H1 (cell line): ENCODE data around the gene MRPL45. TPM values are rescaled to one million over a fixed set of nuclear protein-coding genes. Genes with fewer than 3 reads are reported as not detected.

Experiments
- CTCF ChIA-PET: fragments of 300-600 bp; sonication (Branson Sonifier 250); formaldehyde crosslinking; loops from one replicate; lab custom pipeline; 2021; ENCODE audit not compliant: partially characterized antibody; lab: Charles Lee
- POLR2A ChIA-PET: fragments of 300-600 bp; sonication (Branson Sonifier 250); formaldehyde crosslinking; loops from one replicate; lab custom pipeline; 2021; ENCODE audit warnings: inconsistent platforms; ENCODE audit not compliant: partially characterized antibody; lab: Charles Lee
- DNase-seq, 2 experiments: peaks; one replicate each; pipeline versions ENCODE4 v3.0.0 to v3.0.0-alpha.2; 2010 to 2022; ENCODE audit warnings: low spot score in 2 of 2, low read depth in 1 of 2, mixed read lengths in 1 of 2
- FAIRE-seq: peaks from 2 replicates; lab custom pipeline; 2011; peaks lifted over from hg19 to GRCh38; lab: Jason Lieb, UNC
- H2AFZ ChIP-seq: 2 replicates; pipeline ENCODE4 v1.8.1; 2012; ENCODE audit warnings: low read length, inconsistent platforms
- H2AK5ac ChIP-seq: 2 replicates; pipeline ENCODE4 v1.6.1; 2013; ENCODE audit warnings: low read depth, low read length
- H2BK120ac ChIP-seq: replicated peaks from 2 replicates; pipeline ENCODE3; 2013; ENCODE audit warnings: low read depth, low read length, inconsistent platforms
- H2BK12ac ChIP-seq: 2 replicates; pipeline ENCODE4 v1.6.1; 2013; ENCODE audit warnings: low read depth, low read length
- H2BK15ac ChIP-seq: 2 replicates; pipeline ENCODE4 v1.6.1; 2013; ENCODE audit warnings: low read length
- H2BK20ac ChIP-seq: 2 replicates; pipeline ENCODE4 v1.6.1; 2013; ENCODE audit warnings: low read length
- H2BK5ac ChIP-seq: 2 replicates; pipeline ENCODE4 v1.6.1; 2013; ENCODE audit warnings: low read depth, low read length
- H3K14ac ChIP-seq: 2 replicates; pipeline ENCODE4 v1.6.1; 2013; ENCODE audit warnings: inconsistent platforms; ENCODE audit not compliant: insufficient read length
- H3K18ac ChIP-seq: 2 replicates; pipeline ENCODE4 v1.6.1; 2013; ENCODE audit warnings: low read length; ENCODE audit errors: extremely low read depth
- H3K23ac ChIP-seq: 2 replicates; pipeline ENCODE4 v1.6.1; 2013; ENCODE audit warnings: inconsistent platforms; ENCODE audit not compliant: insufficient read length
- H3K23me2 ChIP-seq: 2 replicates; pipeline ENCODE4 v1.6.1; 2013; ENCODE audit warnings: low read depth, low read length
- H3K27ac ChIP-seq: 2 replicates; pipeline ENCODE4 v1.6.1; 2011; ENCODE audit warnings: low read depth, low read length, inconsistent platforms
- H3K27me3 ChIP-seq, 4 experiments: replicated peaks in 1 of 4; 1 replicate in 1 of 4; 2 replicates in 3 of 4; pipeline versions ENCODE4 v1.6.1 to v1.8.1; 2011 to 2013; ENCODE audit warnings: low read length in 3 of 4, mild to moderate bottlenecking in 3 of 4, inconsistent platforms in 2 of 4, mixed read lengths in 2 of 4, moderate library complexity in 1 of 4; ENCODE audit not compliant: control insufficient read depth in 3 of 4, insufficient read depth in 3 of 4; ENCODE audit errors: extremely low read depth in 1 of 4
- H3K36me3 ChIP-seq, 4 experiments: 2 replicates each; pipeline versions ENCODE4 v1.6.1 to v1.8.1; 2011 to 2013; ENCODE audit warnings: mild to moderate bottlenecking in 4 of 4, low read length in 3 of 4, moderate library complexity in 2 of 4, control low read depth in 1 of 4, inconsistent platforms in 1 of 4; ENCODE audit not compliant: insufficient read depth in 4 of 4, control insufficient read depth in 2 of 4
- H3K4ac ChIP-seq: replicated peaks from 2 replicates; pipeline ENCODE3; 2013; ENCODE audit warnings: low read length, low read depth, mixed read lengths, inconsistent platforms; ENCODE audit not compliant: insufficient read length
- H3K4me1 ChIP-seq, 4 experiments: replicated peaks in 1 of 4; 1 replicate in 1 of 4; 2 replicates in 3 of 4; pipeline versions ENCODE4 v1.6.1 to v1.8.1; 2011 to 2013; ENCODE audit warnings: low read length in 3 of 4, inconsistent platforms in 2 of 4, mixed read lengths in 1 of 4; ENCODE audit not compliant: insufficient read depth in 4 of 4, control insufficient read depth in 3 of 4
- H3K4me2 ChIP-seq, 2 experiments: 2 replicates each; pipeline versions ENCODE4 v1.6.1 to v1.8.1; 2011 to 2013; ENCODE audit warnings: low read depth in 2 of 2, low read length in 2 of 2, control low read depth in 1 of 2, inconsistent platforms in 1 of 2, mild to moderate bottlenecking in 1 of 2; ENCODE audit not compliant: insufficient read depth in 1 of 2
- H3K4me3 ChIP-seq, 4 experiments: fragments of 200-600, 300-600 bp in 1 of 4; sonication (generic), shearing (Covaris generic), sonication (Bioruptor Twin) in 1 of 4; 2 replicates each; pipeline versions ENCODE4 v1.5.1 to v1.8.1; 2011 to 2016; ENCODE audit warnings: low read length in 4 of 4, low read depth in 3 of 4, control low read depth in 2 of 4, inconsistent platforms in 2 of 4, mild to moderate bottlenecking in 2 of 4, mixed read lengths in 1 of 4, moderate library complexity in 1 of 4; ENCODE audit not compliant: insufficient read depth in 2 of 4; ENCODE audit errors: extremely low read depth in 1 of 4
- H3K56ac ChIP-seq: replicated peaks from 2 replicates; pipeline ENCODE3; 2013; ENCODE audit warnings: low read depth, mild to moderate bottlenecking, mixed read lengths, low read length, inconsistent platforms; ENCODE audit not compliant: insufficient read length
- H3K79me1 ChIP-seq: 2 replicates; pipeline ENCODE4 v1.6.1; 2013; ENCODE audit warnings: low read depth, low read length, control low read depth
- H3K79me2 ChIP-seq, 2 experiments: 2 replicates each; pipeline versions ENCODE4 v1.6.1 to v1.8.1; 2012 to 2013; ENCODE audit warnings: low read length in 2 of 2, mild to moderate bottlenecking in 2 of 2, inconsistent platforms in 1 of 2; ENCODE audit not compliant: insufficient read depth in 2 of 2, control insufficient read depth in 1 of 2
- H3K9ac ChIP-seq, 4 experiments: replicated peaks in 1 of 4; 1 replicate in 1 of 4; 2 replicates in 3 of 4; pipeline versions ENCODE4 v1.6.1 to v1.8.1; 2011 to 2013; ENCODE audit warnings: low read depth in 3 of 4, low read length in 3 of 4, control low read depth in 2 of 4, mild to moderate bottlenecking in 2 of 4, moderate library complexity in 2 of 4, inconsistent platforms in 1 of 4; ENCODE audit errors: extremely low read depth in 1 of 4
- H3K9me3 ChIP-seq, 2 experiments: 2 replicates each; pipeline versions ENCODE4 v1.6.1 to v1.8.1; 2012 to 2013; ENCODE audit warnings: mild to moderate bottlenecking in 2 of 2, moderate library complexity in 2 of 2, control low read depth in 1 of 2, inconsistent platforms in 1 of 2, low read depth in 1 of 2, low read length in 1 of 2, mixed read lengths in 1 of 2; ENCODE audit not compliant: insufficient read depth in 2 of 2
- H4K20me1 ChIP-seq, 2 experiments: replicated peaks in 1 of 2; 2 replicates each; pipeline versions ENCODE3 to v1.8.1; 2011 to 2013; ENCODE audit warnings: inconsistent platforms in 2 of 2, low read length in 2 of 2, mild to moderate bottlenecking in 1 of 2; ENCODE audit not compliant: insufficient read depth in 2 of 2, control insufficient read depth in 1 of 2
- H4K5ac ChIP-seq: 2 replicates; pipeline ENCODE4 v1.6.1; 2013; ENCODE audit warnings: low read length, low read depth, mixed read lengths, inconsistent platforms; ENCODE audit not compliant: insufficient read length
- H4K8ac ChIP-seq: 2 replicates; pipeline ENCODE4 v1.8.0; 2013; ENCODE audit warnings: mild to moderate bottlenecking, moderate library complexity, low read length, inconsistent platforms; ENCODE audit not compliant: insufficient read depth; ENCODE audit errors: extremely low read depth
- H4K91ac ChIP-seq: replicated peaks from 2 replicates; pipeline ENCODE3; 2013; ENCODE audit warnings: low read length, mixed read lengths, inconsistent platforms; ENCODE audit not compliant: insufficient read length
- CBX8 ChIP-seq: fragments of 300-800, 300-1000 bp; sonication (generic); IDR thresholded peaks from 2 replicates; pipeline ENCODE4 v1.7.1; 2016; ENCODE audit warnings: low read depth, low read length, borderline replicate concordance
- CHD1 ChIP-seq: IDR thresholded peaks from 2 replicates; pipeline ENCODE4 v1.6.1; 2012; ENCODE audit warnings: low read depth, low read length, improper control_type of control experiment
- EGR1 ChIP-seq: IDR thresholded peaks from 2 replicates; pipeline ENCODE4 v1.6.1; 2011; ENCODE audit warnings: low read depth, low read length, borderline replicate concordance
- EZH2 ChIP-seq: fragments of 200-600 bp; sonication (generic); IDR thresholded peaks from 2 replicates; pipeline ENCODE4 v1.7.1; 2012; ENCODE audit warnings: low read depth, mild to moderate bottlenecking, moderate library complexity, low read length, inconsistent platforms; ENCODE audit not compliant: severe bottlenecking
- HDAC6 ChIP-seq: IDR thresholded peaks from one replicate; pipeline ENCODE4 v1.7.1; 2012; ENCODE audit warnings: low read depth, mild to moderate bottlenecking, inconsistent platforms, low read length, moderate library complexity
- KDM4A ChIP-seq: IDR thresholded peaks from one replicate; pipeline ENCODE4 v1.7.1; 2012; ENCODE audit warnings: low read depth, mild to moderate bottlenecking, moderate library complexity, low read length, inconsistent platforms; ENCODE audit not compliant: severe bottlenecking
- KDM5A ChIP-seq: fragments of 200-600 bp; IDR thresholded peaks from 2 replicates; pipeline ENCODE4 v1.7.1; 2012; ENCODE audit warnings: mild to moderate bottlenecking, low read length, inconsistent platforms, mixed read lengths
- MAX ChIP-seq: IDR thresholded peaks from 2 replicates; pipeline ENCODE4 v1.6.1; 2012; ENCODE audit warnings: inconsistent platforms
- NANOG ChIP-seq: IDR thresholded peaks from 2 replicates; pipeline ENCODE4 v1.6.1; 2011; ENCODE audit warnings: low read length, low read depth, mild to moderate bottlenecking, inconsistent platforms; ENCODE audit not compliant: insufficient read depth, poor library complexity, severe bottlenecking
- RNF2 ChIP-seq: fragments of 200-900, 300-1000 bp; sonication (generic); IDR thresholded peaks from 2 replicates; pipeline ENCODE4 v1.7.1; 2016; ENCODE audit warnings: borderline replicate concordance, low read depth, mild to moderate bottlenecking, antibody characterized with exemption, low read length; ENCODE audit not compliant: poor library complexity, severe bottlenecking; ENCODE audit errors: missing control alignments
- SAP30 ChIP-seq: fragments of 300-600 bp; sonication (generic); IDR thresholded peaks from 2 replicates; pipeline ENCODE4 v1.7.1; 2012; ENCODE audit warnings: low read length, moderate library complexity, mild to moderate bottlenecking, inconsistent platforms; ENCODE audit not compliant: insufficient read depth, insufficient replicate concordance
- SP2 ChIP-seq: IDR thresholded peaks from 2 replicates; pipeline ENCODE4 v1.6.1; 2012; ENCODE audit warnings: mild to moderate bottlenecking, low read length, inconsistent platforms
- TEAD4 ChIP-seq: IDR thresholded peaks from 2 replicates; pipeline ENCODE4 v1.6.1; 2012; ENCODE audit warnings: low read depth, low read length, inconsistent platforms, mixed read lengths
- WGBS, 2 experiments: shearing (Covaris generic) in 1 of 2; methylation state at CpG; one replicate each; pipeline versions ENCODE4 v1.1.6 to v1.1.7; 2013 to 2015; ENCODE audit warnings: low lambda C conversion rate in 2 of 2, mixed read lengths in 2 of 2, inconsistent platforms in 1 of 2, low coverage in 1 of 2, missing lambda C conversion rate in 1 of 2; ENCODE audit not compliant: insufficient replicate concordance in 2 of 2, insufficient coverage in 1 of 2, insufficient read length in 1 of 2; ENCODE audit errors: extremely low coverage in 1 of 2, missing lambda C conversion rate in 1 of 2; 5-methylcytosine and 5-hydroxymethylcytosine counted together
- polyA plus RNA-seq, 7 experiments: library from polyadenylated mRNA; depleted of rRNA in 3 of 7; stranded (reverse) in 5 of 7; unstranded in 2 of 7; fragments of >200 nt in 5 of 7; fragments of 200-250 nt in 2 of 7; gene quantifications; 1 replicate in 5 of 7; 2 replicates in 1 of 7; 4 replicates in 1 of 7; pipeline versions ENCODE4 v1.2.1 to v1.2.3, GENCODE V29; 2011 to 2013; ENCODE audit warnings: missing spikeins in 2 of 7, mixed read lengths in 2 of 7
- total RNA-seq: library from RNA; stranded (reverse); fragmentation: NEBNext Ultra II Directional; extraction: Animal tissue kit (Norgen Biotek cat#: 25700); gene quantifications from 2 replicates; pipeline ENCODE4 v1.2.1, GENCODE V29; 2021

Gene MRPL45
- total and polyA plus RNA-seq, 2 of the 8 experiments (the other 6 are each of a cell fraction or from before 2014, with no cell fraction given), result 65.6 to 71.7 TPM

- DNase-seq (no peak), FAIRE-seq (no peak)
- H3K56ac ChIP-seq, result no peak overlapping the region
- no peak overlapping the region for H2BK15ac ChIP-seq
- no peak overlapping the region for H3K23ac ChIP-seq
- ChIA-PET CTCF (interaction anchor here (0.6 to 25.7 kb wide), 15 partner anchors 8 to 1866 kb away, joined by 3 to 400 read pairs (median 6); partner anchors contain the start of gene ARHGAP23), POLR2A (interaction anchor here (1.1 to 8.9 kb wide), 8 partner anchors 16 to 66 kb away, joined by 3 to 70 read pairs (median 4); no protein-coding TSS in a partner anchor)
- no peak overlapping the region for H2BK12ac ChIP-seq
- H3K79me1 ChIP-seq, result peaks cover 6% of the 10 kb centered on the region; the same call in 1 of the 2 replicates
- no peaks in the 10 kb centered on the region; a peak in 1 of 8 replicates for H3K36me3 ChIP-seq
- H3K27me3 ChIP-seq, result no peaks in the 10 kb centered on the region; a peak in 1 of 7 replicates
- peaks cover 0 to 54% of the 10 kb centered on the region in 2 experiments; a peak in 3 of 4 replicates for H3K79me2 ChIP-seq
- H3K4me1 ChIP-seq, result peaks cover 0 to 13% (median 4%) of the 10 kb centered on the region in 4 experiments; a peak in 5 of 7 replicates
- no peak overlapping the region for H3K9ac ChIP-seq
- H4K20me1 ChIP-seq, result peaks cover 8 to 15% of the 10 kb centered on the region in 2 experiments
- H2BK20ac ChIP-seq, result no peak overlapping the region
- H4K5ac ChIP-seq, result no peak overlapping the region
- H3K23me2 ChIP-seq, result peaks cover 13% of the 10 kb centered on the region
- H2AK5ac ChIP-seq, result no peak overlapping the region
- H2BK120ac ChIP-seq, result no peak overlapping the region
- peak overlapping the region in 3 of 4 experiments; percentile 67 to 87 (median 74); a peak in 3 of 8 replicates for H3K4me3 ChIP-seq
- peak overlapping the region; percentile 14 to 95; a peak in 2 of 4 replicates for H3K4me2 ChIP-seq
- 91% methylated on average over 13 of the region's 13 CpGs; no CpG with 5 or more reads in 1 of the 2 experiments for WGBS, 2 experiments
- no peak overlapping the region for H3K27ac ChIP-seq
- no peaks in the 10 kb centered on the region for H3K9me3 ChIP-seq
- H2AFZ ChIP-seq, result no peak overlapping the region
- no peak overlapping the region for H4K91ac ChIP-seq
- H2BK5ac ChIP-seq, result no peak overlapping the region
- H3K4ac ChIP-seq, result no peak overlapping the region
- no peak overlapping the region for H3K14ac ChIP-seq
- no peak overlapping the region for H4K8ac ChIP-seq
- no peak overlapping the region for H3K18ac ChIP-seq
- TF ChIP-seq RNF2 (no peak), NANOG (no peak), KDM4A (no peak), TEAD4 (no peak), KDM5A (no peak), CHD1 (no peak), EZH2 (no peak), MAX (no peak), CBX8 (no peak), HDAC6 (no peak), SP2 (no peak), SAP30 (no peak), EGR1 (no peak)
These were observed 56.7 kb downstream of the MRPL45 start for GRCh38 chr17:38353668-38354067.
